Activated CD8-positive, alpha-beta T cell treated with anti-CD3 and anti-CD28 coated beads for 36 hours (primary cell): ENCODE measurements around the gene CEACAM6. TPM values are rescaled to one million over a fixed set of nuclear protein-coding genes. Genes with fewer than 3 reads are reported as not detected.

ENCODE experiments used
- ATAC-seq: fragments of 200-7000 bp; cut with Tn5 transposase; one replicate; pipeline ENCODE4 v1.10.0; 2021; ENCODE audit warnings: mild to moderate bottlenecking, moderate library complexity
- CTCF ChIA-PET: fragments of 350-600 bp; sonication (Branson Sonifier 250); formaldehyde crosslinking; loops from one replicate; lab custom pipeline; 2021; ENCODE audit warnings: antibody characterized with exemption; lab: Charles Lee
- POLR2A ChIA-PET: fragments of 350-600 bp; sonication (Branson Sonifier 250); formaldehyde crosslinking; loops from one replicate; lab custom pipeline; 2021; ENCODE audit warnings: antibody characterized with exemption; lab: Charles Lee
- DNase-seq: peaks from one replicate; pipeline ENCODE4 v3.0.0-alpha.2; 2020
- H3K27ac Mint-ChIP-seq: one replicate; pipeline ENCODE4 v1.8.0; 2021; ENCODE audit warnings: mild to moderate bottlenecking, mixed read lengths
- H3K27me3 Mint-ChIP-seq: one replicate; pipeline ENCODE4 v1.8.0; 2021; ENCODE audit warnings: mixed read lengths
- H3K36me3 Mint-ChIP-seq: one replicate; pipeline ENCODE4 v1.8.0; 2021; ENCODE audit warnings: low read depth, mixed read lengths
- H3K4me1 Mint-ChIP-seq: one replicate; pipeline ENCODE4 v1.8.0; 2021; ENCODE audit warnings: low read depth, mixed read lengths
- H3K4me3 Mint-ChIP-seq: one replicate; pipeline ENCODE4 v1.8.0; 2021; ENCODE audit warnings: mild to moderate bottlenecking, moderate library complexity, mixed read lengths
- H3K9me3 Mint-ChIP-seq: one replicate; pipeline ENCODE4 v1.8.0; 2021; ENCODE audit warnings: mixed read lengths
- CTCF ChIP-seq: fragments of 200-600 bp; IDR thresholded peaks from one replicate; pipeline ENCODE4 v1.8.0; 2022; ENCODE audit warnings: antibody characterized with exemption, mild to moderate bottlenecking
- intact Hi-C: fragments of 100-400 bp; cut with micrococcal nuclease; formaldehyde crosslinking; loops from one replicate; pipeline ENCODE4 v1.10.0; 2022
- total RNA-seq, 2 experiments: library from RNA; stranded (reverse); gene quantifications; one replicate each; pipeline ENCODE4 v1.2.3, GENCODE V29; 2021

Gene CEACAM6
- total RNA-seq, 2 experiments from 2014 or later: not detected

DNA sequence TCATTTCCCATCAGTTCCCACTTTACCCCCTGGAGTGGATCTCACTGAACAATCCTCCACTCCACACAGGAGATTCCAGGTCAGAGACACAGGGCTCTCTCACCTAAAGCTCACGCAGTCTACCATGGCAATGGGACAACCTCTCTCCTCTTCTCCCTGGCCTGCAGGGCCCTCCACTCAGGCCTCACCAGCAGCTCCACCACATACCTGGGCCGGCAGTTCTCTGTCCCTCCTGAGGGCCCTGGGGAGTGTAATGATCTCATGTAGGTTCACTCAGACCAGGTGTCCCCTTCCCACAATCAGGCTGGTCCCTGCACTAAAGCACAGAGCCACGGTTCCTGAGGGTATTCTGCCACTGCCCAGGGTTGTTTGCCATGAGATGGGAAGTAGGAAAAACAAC lies 56.7 kb downstream of the CEACAM6 start:
- H3K4me1 Mint-ChIP-seq: peaks cover 6% of the 10 kb centered on the region
- H3K27ac Mint-ChIP-seq: no peak overlapping the region
- intact Hi-C loops: no loop called here
- no peaks in the 10 kb centered on the region for H3K36me3 Mint-ChIP-seq
- POLR2A ChIA-PET: no interaction called here
- peaks cover 9% of the 10 kb centered on the region for H3K27me3 Mint-ChIP-seq
- ATAC-seq: no peak
- no peak for DNase-seq
- no peak overlapping the region for H3K4me3 Mint-ChIP-seq
- no peak for TF ChIP-seq CTCF
- H3K9me3 Mint-ChIP-seq: no peaks in the 10 kb centered on the region
- CTCF ChIA-PET: interaction anchor here (0.8 to 17.7 kb wide), 3 partner anchors 19 to 140 kb away, joined by 3 to 262 read pairs (median 7); partner anchors contain the start of gene CEACAM3

DNA sequence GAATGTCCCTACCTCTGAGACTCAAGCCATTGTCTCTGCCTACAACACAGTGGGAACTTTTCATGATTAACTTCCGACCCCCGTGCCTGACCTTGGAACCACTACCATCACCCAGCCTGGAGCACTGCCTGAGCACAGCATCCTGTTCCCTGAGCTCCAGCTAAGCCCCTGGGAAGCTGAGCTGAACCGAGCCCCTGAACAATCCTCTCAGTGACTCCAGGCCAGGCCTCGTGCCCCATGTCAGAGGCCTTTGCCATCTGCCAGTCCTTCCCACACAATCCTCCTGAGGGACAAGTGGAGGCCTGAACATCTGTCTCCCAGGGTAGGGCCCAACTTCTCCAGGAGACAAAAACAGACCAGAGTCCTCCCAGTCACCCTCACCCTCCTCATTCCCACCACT lies 58.6 kb downstream of the CEACAM6 start:
- Mint-ChIP-seq H3K4me3 (no peak overlapping the region), H3K27ac (no peak overlapping the region), H3K9me3 (no peaks in the 10 kb centered on the region), H3K36me3 (no peaks in the 10 kb centered on the region), H3K27me3 (peaks cover 7% of the 10 kb centered on the region), H3K4me1 (peaks cover 6% of the 10 kb centered on the region)
- ATAC-seq (no peak), DNase-seq (no peak)
- ChIA-PET CTCF (interaction anchor here (17.7 kb wide), 1 partner anchor 21 kb away, joined by 262 read pairs; the partner anchor contains the start of gene CEACAM3), POLR2A (interaction anchor here (1.2 kb wide), 1 partner anchor 18 kb away, joined by 3 read pairs; no protein-coding TSS in a partner anchor)
- TF ChIP-seq CTCF: no peak
- intact Hi-C loops: no loop called here

GRCh38 chr19:41815301-41815700 lies 60.0 kb downstream of the CEACAM6 start:
- Mint-ChIP-seq H3K27me3 (peaks cover 3% of the 10 kb centered on the region), H3K4me3 (no peak overlapping the region), H3K36me3 (no peaks in the 10 kb centered on the region), H3K9me3 (no peaks in the 10 kb centered on the region), H3K27ac (no peak overlapping the region), H3K4me1 (peaks cover 6% of the 10 kb centered on the region)
- ATAC-seq (no peak), DNase-seq (no peak)
- POLR2A ChIA-PET: no interaction called here
- CTCF ChIA-PET: interaction anchor here (17.7 kb wide), 1 partner anchor 22 kb away, joined by 262 read pairs; the partner anchor contains the start of gene CEACAM3
- intact Hi-C loops: no loop called here
- no peak for TF ChIP-seq CTCF

- Mint-ChIP-seq H3K36me3 (no peaks in the 10 kb centered on the region), H3K27me3 (peaks cover 11% of the 10 kb centered on the region), H3K27ac (no peak overlapping the region), H3K4me3 (no peak overlapping the region), H3K9me3 (no peaks in the 10 kb centered on the region), H3K4me1 (peaks cover 6% of the 10 kb centered on the region)
- no peak for TF ChIP-seq CTCF
- ATAC-seq: no peak
- ChIA-PET CTCF (interaction anchor here (1.1 to 17.7 kb wide), 2 partner anchors 19 to 24 kb away, joined by 3 to 262 read pairs; partner anchors contain the start of gene CEACAM3), POLR2A (no interaction called here)
- intact Hi-C loops: no loop called here
- DNase-seq: no peak
Observed at GRCh38 chr19:41816761-41817160, 61.4 kb downstream of the CEACAM6 start.

- Mint-ChIP-seq H3K36me3 (no peaks in the 10 kb centered on the region), H3K9me3 (no peaks in the 10 kb centered on the region), H3K27ac (no peak overlapping the region), H3K4me3 (no peak overlapping the region), H3K4me1 (no peaks in the 10 kb centered on the region), H3K27me3 (peaks cover 12% of the 10 kb centered on the region)
- peak; percentile 93 for ATAC-seq
- POLR2A ChIA-PET: interaction anchor here (0.6 kb wide), 2 partner anchors 22 to 374 kb away, joined by 3 read pairs; no protein-coding TSS in a partner anchor
- intact Hi-C loops: loop anchor here (1.0 kb wide), 1 partner anchor 28 kb away; no protein-coding TSS in a partner anchor
- peak; percentile 93 for TF ChIP-seq CTCF
- CTCF ChIA-PET: interaction anchor here (0.6 to 17.7 kb wide), 19 partner anchors 14 to 179 kb away, joined by 3 to 262 read pairs (median 4); partner anchors contain the start of gene CEACAM3
- DNase-seq: peak; percentile 63
Observed at GRCh38 chr19:41821003-41821735, 65.8 kb downstream of the CEACAM6 start.
